ENCODE measurements around the gene MACROD1. TPM values are rescaled to one million over a fixed set of nuclear protein-coding genes. Genes with fewer than 3 reads are reported as not detected.

Gene MACROD1
- total RNA-seq, 1 donor from 2014 or later: 29.3 TPM

DNA sequence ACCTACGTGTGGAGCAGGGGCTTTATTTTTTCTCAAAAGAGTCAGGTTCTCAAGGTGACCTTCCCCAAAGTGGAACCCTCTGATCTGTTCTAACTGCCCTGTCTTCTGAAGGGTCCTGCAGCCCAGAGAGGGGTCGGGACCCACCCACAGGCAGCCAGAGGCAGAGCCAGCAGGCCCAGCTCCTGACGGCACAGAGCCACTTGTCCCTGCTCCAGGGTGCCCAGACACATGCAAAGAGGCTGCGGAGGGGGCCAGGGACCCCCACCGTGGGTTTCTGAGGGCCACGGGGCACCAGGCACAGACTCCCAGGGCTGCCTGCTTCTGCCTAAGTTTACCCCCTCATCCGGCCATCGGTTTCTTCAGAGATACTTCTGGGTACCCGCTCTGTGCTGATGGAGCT, 93.0 kb downstream of the MACROD1 start:
- DNase-seq: no peak

GRCh38 chr11:64072403-64072802, 93.5 kb downstream of the MACROD1 start:
- DNase-seq: no peak

- DNase-seq: no peak
These were observed 94.1 kb downstream of the MACROD1 start for GRCh38 chr11:64071849-64072248.

- no peak for DNase-seq
These were observed 95.6 kb downstream of the MACROD1 start for GRCh38 chr11:64070314-64070681.

DNA sequence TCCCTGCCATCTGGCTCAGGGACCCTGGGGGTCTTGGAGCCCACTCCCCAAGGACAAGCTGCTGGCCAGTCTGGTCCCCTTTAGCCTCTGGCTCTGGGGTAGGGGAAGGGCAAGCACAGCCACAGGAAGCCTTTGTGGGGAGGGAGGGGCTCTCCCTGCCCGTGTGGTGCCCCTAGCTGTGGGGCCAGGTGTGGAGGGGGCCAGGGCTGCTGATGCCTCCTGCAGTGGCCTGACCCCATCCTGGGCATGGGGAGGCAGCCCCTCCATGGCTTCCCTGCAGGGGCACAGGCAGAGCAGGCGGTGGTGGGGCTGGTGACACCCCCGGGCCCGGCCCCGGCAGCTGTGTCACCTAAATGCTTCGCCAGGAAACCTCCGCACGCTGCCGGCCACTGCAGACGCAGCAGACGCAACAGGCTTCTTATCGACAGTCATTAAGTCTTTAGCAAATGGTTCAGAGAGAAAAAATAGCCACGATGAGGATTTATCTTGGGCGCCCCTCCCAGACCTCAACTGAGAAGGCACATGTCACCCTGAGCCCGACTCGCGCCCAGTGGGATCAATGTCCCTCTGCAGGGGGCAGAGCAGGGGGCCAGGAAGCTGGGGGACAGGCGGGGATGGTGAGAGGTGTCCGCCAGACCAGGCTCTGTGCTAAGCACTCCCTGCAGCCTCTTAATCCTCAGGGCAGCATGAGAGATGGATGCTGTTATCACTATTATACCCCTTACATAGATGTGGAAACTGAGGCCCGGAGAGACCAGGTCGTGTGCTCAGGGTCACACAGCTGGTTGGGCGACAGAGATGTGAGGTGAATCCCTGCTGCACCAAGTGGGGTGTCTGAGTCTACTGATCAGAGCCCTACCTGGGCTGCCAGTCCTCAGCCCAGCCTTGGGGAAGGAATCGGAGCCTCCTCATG, 96.3 kb downstream of the MACROD1 start:
- no peak for DNase-seq

- DNase-seq: no peak
These were observed 97.1 kb downstream of the MACROD1 start for GRCh38 chr11:64068705-64069400.

DNA sequence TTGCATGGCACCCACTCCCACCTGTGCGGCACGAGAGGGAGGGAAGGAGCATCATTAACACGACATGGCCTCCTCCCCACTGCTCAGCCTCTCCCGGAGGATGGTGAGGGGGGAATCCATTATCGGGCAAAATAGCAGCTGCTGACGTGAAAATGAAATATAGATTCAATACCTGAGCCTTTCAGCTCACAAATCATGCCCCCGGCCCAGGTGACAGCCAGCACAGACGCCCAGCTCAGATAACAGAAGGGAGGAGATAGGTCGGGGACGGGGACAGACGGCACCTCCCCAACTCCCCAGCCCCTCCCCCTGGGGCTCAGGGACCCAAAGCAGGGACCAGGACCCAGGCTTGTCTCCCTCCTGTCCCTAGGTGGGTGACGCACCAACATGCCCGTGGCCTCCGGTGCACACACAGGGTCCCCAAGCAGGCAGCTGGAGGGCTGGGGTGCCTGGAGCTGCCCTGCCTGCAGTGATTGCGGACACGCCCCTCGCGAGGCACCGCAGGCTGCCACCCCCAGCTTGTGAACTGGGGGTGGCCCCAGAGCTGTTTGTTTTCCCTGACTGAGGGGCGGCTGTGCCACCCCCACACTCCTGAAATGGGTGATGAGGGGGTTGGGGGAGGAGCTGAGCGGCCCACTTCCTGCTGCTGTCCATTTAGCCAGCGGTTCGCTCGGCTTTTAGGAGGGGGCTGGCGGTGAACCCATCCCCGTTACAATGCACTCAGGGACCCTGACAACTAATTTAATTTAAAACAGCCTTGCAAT, 98.5 kb downstream of the MACROD1 start:
- DNase-seq: no peak

GRCh38 chr11:64065712-64066111, 100.2 kb downstream of the MACROD1 start:
- no peak for DNase-seq

GRCh38 chr11:64065141-64065465, 100.8 kb downstream of the MACROD1 start:
- no peak for DNase-seq

DNA sequence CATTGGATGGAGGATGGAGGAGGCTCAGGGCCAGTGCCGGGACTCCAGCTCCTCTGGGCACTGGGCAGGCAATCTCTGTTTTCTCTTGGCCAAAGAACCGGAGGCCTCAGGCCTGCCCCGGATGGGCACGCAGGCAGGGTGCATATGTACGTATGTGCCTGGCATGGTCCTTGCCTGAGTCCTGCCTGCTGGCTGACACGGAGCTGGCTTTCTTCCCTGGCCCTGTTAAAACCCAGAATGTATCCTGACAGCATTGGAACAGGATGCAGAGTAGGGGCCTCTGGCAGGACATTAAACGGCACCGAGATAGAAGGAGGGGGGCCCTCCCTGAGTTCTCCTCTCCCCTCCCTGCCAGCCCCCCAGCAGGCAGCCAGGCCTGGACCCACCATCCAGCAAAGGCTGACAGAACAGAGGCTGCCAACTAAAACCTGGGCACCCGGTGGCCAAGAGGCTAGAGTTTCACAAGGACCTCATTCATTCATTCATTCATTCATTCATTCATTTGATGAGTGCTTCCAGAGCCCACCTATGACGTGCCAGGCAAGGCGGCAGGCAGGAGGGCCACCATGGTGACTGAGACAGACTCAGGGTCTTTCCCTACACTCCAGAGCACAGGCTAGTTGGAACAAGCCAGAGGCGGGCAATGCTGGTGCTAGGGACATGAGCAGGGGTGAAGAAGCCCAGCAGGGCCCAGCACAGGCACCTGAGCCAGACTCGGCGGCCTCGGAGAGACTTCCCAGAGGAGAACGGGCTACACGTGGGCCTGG, 101.4 kb downstream of the MACROD1 start:
- DNase-seq: no peak

DNA sequence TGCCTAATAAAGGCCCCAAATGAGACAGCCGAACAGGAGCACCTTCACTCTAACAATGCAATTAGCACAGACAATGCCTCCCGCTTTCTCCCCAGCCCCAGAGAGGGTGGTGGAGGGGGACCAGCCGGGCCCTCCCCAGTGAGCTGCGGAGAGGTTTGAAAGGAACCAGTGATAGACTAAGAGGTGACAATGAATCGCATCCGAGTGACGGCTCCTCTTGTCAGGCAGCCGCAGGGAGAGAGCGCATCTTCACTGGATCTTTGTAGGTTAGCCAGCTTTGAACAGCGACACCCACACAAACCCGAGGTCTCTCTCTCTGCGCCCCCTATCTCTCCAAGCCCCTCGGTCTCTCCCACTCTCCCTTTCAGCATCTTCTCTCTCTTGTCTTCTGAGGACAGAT, 102.1 kb downstream of the MACROD1 start:
- no peak for DNase-seq

- DNase-seq: no peak
These were observed 103.5 kb downstream of the MACROD1 start for GRCh38 chr11:64062185-64063039.

GRCh38 chr11:64060861-64061444, 105.0 kb downstream of the MACROD1 start:
- peak; percentile 54 for DNase-seq

GRCh38 chr11:64060263-64060860, 105.6 kb downstream of the MACROD1 start:
- no peak for DNase-seq

GRCh38 chr11:64059339-64060140, 106.4 kb downstream of the MACROD1 start:
- DNase-seq: no peak

GRCh38 chr11:64058494-64058893, 107.4 kb downstream of the MACROD1 start:
- DNase-seq: peak; percentile 31

- no peak for DNase-seq
These were observed 108.0 kb downstream of the MACROD1 start for GRCh38 chr11:64057890-64058289.

- no peak for DNase-seq
These were observed 109.1 kb downstream of the MACROD1 start for GRCh38 chr11:64056861-64057260.

GRCh38 chr11:64056213-64056785, 109.6 kb downstream of the MACROD1 start:
- DNase-seq: no peak

DNA sequence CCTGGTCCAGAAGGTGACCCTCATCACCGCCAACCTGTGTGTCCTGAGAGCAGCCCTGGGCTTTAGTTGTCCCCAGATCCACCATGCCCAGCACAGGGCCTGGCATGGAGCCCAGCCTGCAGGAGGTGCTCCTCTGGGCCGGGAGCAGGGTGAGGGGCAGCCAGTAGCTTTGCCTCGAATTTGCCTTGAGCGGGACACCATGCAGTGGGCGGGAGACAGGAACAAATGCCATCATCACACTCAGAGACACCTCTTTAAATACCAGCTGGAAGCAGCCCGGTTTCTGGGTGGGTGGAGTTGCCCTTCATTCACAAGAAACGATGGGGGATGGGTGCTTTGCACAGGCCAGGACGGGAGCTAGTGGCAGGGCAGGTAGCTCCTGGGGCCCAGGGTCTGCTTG, 110.8 kb downstream of the MACROD1 start:
- no peak for DNase-seq

Data from dermis blood vessel endothelial cell (primary cell).